ENCODE measurements around the gene BECN2.
"Not testable (repeated sequence)": the region's sequence is repeated elsewhere in the genome, so short reads cannot be mapped to it uniquely, and the experiment has no call there.

BECN2 gene

GRCh38 chr1:241950390-241950789, 7.2 kb upstream of the BECN2 start:
- FAIRE-seq (no peak), DNase-seq (ENCODE audit: insufficient read length, low spot score) (peak; percentile 21)
- TF ChIP-seq POLR2A (IDR thresholded peaks at IDR 0.05; ENCODE audit: low read depth, low read length) = no peak

DNA sequence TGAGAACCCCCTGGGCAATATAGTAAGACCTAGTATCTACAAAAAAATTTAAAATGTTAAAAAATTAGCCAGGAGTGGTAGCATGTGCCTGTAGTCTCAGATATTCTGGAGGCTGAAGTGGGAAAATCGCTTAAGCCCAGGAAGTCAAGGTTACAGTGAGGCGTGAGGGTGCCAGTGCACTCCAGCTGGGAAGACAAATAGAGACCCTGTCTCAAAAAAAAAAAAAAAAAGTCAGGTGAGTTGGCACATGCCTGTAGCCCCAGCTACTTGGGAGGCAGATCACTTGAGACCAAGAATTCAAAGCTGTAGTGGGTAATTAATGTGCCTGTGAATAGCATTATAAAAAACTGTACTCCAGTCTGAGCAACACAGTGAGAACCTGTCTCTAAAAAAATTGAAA, 4.6 kb downstream of the BECN2 start:
- FAIRE-seq (no peak), DNase-seq (ENCODE audit: insufficient read length, low spot score) (no peak)
- TF ChIP-seq POLR2A (IDR thresholded peaks at IDR 0.05; ENCODE audit: low read depth, low read length) = no peak

GRCh38 chr1:241963722-241964121, 6.2 kb downstream of the BECN2 start:
- DNase-seq (ENCODE audit: insufficient read length, low spot score) (no peak), FAIRE-seq (no peak)
- TF ChIP-seq POLR2A (IDR thresholded peaks at IDR 0.05; ENCODE audit: low read depth, low read length) = no peak

DNA sequence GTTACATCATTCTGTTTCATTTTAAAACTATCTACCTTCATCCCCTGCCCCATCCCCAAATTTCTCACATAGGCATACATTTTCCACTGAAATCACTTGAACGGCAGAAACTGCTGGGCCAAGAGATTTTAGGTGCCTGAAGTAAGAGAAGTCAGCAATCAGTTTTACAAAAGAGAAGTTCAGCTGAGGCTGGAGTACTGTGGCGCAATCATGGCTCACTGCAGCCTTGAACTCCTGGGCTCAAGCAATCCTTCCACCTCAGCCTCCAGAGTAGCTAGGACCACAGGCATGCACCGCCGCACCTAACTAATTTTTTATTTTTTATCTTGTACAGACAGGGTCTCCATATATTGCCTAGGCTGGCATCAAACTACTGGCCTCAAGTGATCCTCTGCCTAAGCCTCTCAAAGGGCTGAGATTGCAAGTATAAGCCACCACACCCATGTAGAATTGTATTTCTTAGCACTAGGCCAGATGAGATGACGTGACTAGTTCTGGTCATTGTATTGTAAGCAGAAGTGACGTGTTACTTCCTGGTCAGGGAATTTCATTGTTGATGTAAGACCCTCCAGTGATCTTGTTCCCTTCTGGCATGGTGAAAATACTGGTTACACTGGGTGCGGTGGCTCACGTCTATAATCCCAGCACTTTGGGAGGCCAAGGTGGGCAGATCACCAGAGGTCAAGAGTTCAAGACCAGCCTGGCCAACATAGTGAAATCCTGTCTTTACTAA, 7.1 kb downstream of the BECN2 start:
- DNase-seq (ENCODE audit: insufficient read length, low spot score) (no peak), FAIRE-seq (no peak)

GRCh38 chr1:241968611-241969010, 11.0 kb downstream of the BECN2 start:
- no peak for FAIRE-seq
- TF ChIP-seq POLR2A (IDR thresholded peaks at IDR 0.05; ENCODE audit: low read depth, low read length) = no peak
- no peak for DNase-seq (ENCODE audit: insufficient read length, low spot score)

More for the DNA sequence above, 7.1 kb downstream of the BECN2 start:
- no peak for TF ChIP-seq POLR2A (IDR thresholded peaks at IDR 0.05; ENCODE audit: low read depth, low read length)

GRCh38 chr1:241972703-241973369, 15.3 kb downstream of the BECN2 start:
- peak; percentile 31 for DNase-seq (ENCODE audit: insufficient read length, low spot score)
- TF ChIP-seq POLR2A (IDR thresholded peaks at IDR 0.05; ENCODE audit: low read depth, low read length) = no peak
- FAIRE-seq = no peak

DNA sequence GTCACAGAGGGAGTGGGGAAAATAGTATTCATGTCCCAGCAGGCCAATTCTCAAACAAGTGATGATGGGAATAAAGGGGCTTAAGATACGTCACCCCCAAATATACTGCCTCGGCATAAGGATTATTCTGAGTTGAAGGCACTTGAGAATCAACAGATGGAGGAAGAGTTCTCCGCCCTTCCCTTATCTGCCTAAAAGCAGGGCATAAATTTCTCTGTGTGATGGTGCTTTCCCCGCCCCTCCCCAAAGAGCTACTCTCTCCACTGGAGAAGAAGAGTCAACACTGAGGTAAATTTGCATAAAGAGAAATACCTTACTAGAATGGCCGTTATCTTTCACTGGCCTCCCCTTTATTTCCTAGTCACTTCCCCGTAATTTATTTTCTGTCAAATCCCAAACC, 18.7 kb downstream of the BECN2 start:
- DNase-seq (ENCODE audit: insufficient read length, low spot score) (no peak), FAIRE-seq (no peak)
- TF ChIP-seq POLR2A (IDR thresholded peaks at IDR 0.05; ENCODE audit: low read depth, low read length) = no peak

DNA sequence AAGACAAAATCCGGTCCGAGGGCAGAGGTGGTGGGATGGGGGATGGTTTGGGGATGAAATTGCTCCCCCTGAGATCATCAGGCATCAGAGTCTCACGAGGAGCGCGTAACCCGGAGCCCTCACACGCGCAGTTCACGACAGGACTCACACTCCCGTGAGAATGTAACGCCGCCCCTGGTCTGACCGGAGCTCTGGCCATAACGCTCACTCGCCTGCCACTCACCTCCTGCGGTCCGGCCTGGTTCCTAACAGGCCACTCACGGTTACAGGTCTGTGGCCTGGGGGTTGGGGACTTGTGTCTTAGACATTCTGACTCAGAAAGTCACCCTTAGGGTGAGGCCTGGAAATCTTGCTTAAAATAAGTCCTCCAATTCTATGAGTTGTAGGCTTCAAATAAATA, 21.5 kb downstream of the BECN2 start:
- no peak for TF ChIP-seq POLR2A (IDR thresholded peaks at IDR 0.05; ENCODE audit: low read depth, low read length)
- FAIRE-seq = no peak

DNA sequence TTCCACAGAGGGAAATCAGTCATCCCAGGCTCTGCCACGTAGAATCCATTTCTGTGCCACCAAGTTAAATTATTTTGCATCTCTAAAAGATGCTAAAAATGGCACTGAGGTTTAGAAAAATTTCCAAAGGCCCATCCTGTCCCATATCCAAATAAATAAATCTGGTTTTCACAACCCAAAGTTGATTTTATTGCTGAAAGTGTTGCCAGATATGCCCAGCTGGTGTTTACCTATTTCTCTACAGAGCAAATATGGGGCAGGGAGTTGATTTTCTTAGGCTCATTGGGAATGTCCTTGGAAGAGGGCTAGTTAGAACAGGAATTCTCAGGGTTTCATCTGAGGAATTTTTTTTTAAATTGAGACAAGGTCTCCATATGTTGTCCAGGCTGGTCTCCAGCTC, 22.4 kb downstream of the BECN2 start:
- DNase-seq (ENCODE audit: insufficient read length, low spot score) = no peak
- TF ChIP-seq POLR2A (IDR thresholded peaks at IDR 0.05; ENCODE audit: low read depth, low read length) = no peak
- FAIRE-seq = no peak

More for the DNA sequence above, 21.5 kb downstream of the BECN2 start:
- DNase-seq (ENCODE audit: insufficient read length, low spot score) = no peak

GRCh38 chr1:241985787-241986186, 28.2 kb downstream of the BECN2 start:
- no peak for FAIRE-seq
- TF ChIP-seq POLR2A (IDR thresholded peaks at IDR 0.05; ENCODE audit: low read depth, low read length) = no peak
- DNase-seq (ENCODE audit: insufficient read length, low spot score) = no peak

- not testable (repeated sequence) for FAIRE-seq; DNase-seq (ENCODE audit: insufficient read length, low spot score)
Measured at GRCh38 chr1:241988389-241988930, 30.9 kb downstream of the BECN2 start.

- FAIRE-seq (no peak), DNase-seq (ENCODE audit: insufficient read length, low spot score) (peak; percentile 64)
- no peak for TF ChIP-seq POLR2A (IDR thresholded peaks at IDR 0.05; ENCODE audit: low read depth, low read length)
Measured at GRCh38 chr1:241990040-241990439, 32.5 kb downstream of the BECN2 start.

- DNase-seq (ENCODE audit: insufficient read length, low spot score) = no peak
- no peak for TF ChIP-seq POLR2A (IDR thresholded peaks at IDR 0.05; ENCODE audit: low read depth, low read length)
- no peak for FAIRE-seq
Measured at GRCh38 chr1:241992734-241993133, 35.2 kb downstream of the BECN2 start.

- no peak for FAIRE-seq
- TF ChIP-seq POLR2A (IDR thresholded peaks at IDR 0.05; ENCODE audit: low read depth, low read length) = no peak
- DNase-seq (ENCODE audit: insufficient read length, low spot score) = no peak
Measured at GRCh38 chr1:241994171-241994570, 36.6 kb downstream of the BECN2 start.
